HUES48 (cell line): ENCODE data around the gene MANSC1.
"Not testable (repeated sequence)": the region's sequence is repeated elsewhere in the genome, so short reads cannot be mapped to it uniquely, and the experiment has no call there.

ENCODE experiments used
- H3K27ac ChIP-seq: one replicate; pipeline ENCODE4 v1.7.0; 2013; ENCODE audit warnings: low read depth, low read length, inconsistent platforms
- H3K27me3 ChIP-seq: 2 replicates; pipeline ENCODE4 v1.6.1; 2013; ENCODE audit warnings: mild to moderate bottlenecking, low read length; ENCODE audit not compliant: control insufficient read depth, insufficient read depth
- H3K36me3 ChIP-seq: 2 replicates; pipeline ENCODE4 v1.6.1; 2013; ENCODE audit warnings: low read length; ENCODE audit not compliant: control insufficient read depth, insufficient read depth
- H3K4me1 ChIP-seq: 2 replicates; pipeline ENCODE4 v1.6.1; 2013; ENCODE audit warnings: mild to moderate bottlenecking, low read length; ENCODE audit not compliant: control insufficient read depth, insufficient read depth
- H3K4me3 ChIP-seq: 2 replicates; pipeline ENCODE4 v1.5.1; 2013; ENCODE audit warnings: mild to moderate bottlenecking, low read depth, low read length
- H3K9ac ChIP-seq: 2 replicates; pipeline ENCODE4 v1.6.1; 2013; ENCODE audit warnings: mild to moderate bottlenecking, low read depth, low read length, moderate library complexity
- H3K9me3 ChIP-seq: 2 replicates; pipeline ENCODE4 v1.6.1; 2013; ENCODE audit warnings: low read length; ENCODE audit not compliant: control insufficient read depth, insufficient read depth

Gene MANSC1

DNA sequence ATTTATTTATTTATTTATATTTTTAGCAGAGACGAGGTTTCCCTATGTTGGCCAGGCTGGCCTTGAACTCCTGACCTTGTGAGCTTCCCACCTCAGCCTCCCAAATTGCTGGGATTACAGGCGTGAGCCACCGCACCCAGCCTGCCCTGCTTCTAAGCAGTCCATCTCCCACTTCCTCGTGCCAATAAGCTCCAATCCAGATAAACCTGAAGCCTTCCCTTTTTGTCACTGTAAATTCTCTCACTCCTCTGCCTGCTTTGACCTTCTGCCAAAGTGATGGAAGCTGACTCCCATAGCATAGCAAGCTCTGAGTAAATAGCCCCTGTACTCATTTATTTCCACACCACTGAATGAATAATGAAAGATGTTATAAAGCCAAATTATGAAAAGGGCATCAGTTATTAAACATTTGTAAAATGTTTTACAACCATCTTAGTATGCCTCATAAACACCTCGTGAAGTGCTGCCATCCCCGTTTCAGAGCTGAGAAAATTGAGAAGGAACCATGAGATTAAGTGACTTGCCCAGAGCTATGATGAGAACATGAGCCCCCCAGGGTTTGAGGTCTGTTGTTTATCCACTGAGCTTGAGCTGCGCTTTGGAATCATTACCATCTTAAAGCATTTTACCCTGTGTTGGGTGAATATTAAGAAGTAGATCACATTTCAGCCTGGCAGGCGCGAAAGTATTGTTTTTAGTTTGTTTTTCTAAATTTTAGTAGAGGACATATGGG is 30.4 kb downstream of the MANSC1 start:
- Histone ChIP-seq H3K36me3 (no peaks in the 10 kb centered on the region), H3K4me1 (peaks cover 11% of the 10 kb centered on the region), H3K27me3 (no peaks in the 10 kb centered on the region), H3K9ac (no peak overlapping the region), H3K9me3 (no peaks in the 10 kb centered on the region), H3K27ac (peak overlapping the region; percentile 68), H3K4me3 (peak overlapping the region; percentile 32; the same call in 1 of the 2 replicates)

DNA sequence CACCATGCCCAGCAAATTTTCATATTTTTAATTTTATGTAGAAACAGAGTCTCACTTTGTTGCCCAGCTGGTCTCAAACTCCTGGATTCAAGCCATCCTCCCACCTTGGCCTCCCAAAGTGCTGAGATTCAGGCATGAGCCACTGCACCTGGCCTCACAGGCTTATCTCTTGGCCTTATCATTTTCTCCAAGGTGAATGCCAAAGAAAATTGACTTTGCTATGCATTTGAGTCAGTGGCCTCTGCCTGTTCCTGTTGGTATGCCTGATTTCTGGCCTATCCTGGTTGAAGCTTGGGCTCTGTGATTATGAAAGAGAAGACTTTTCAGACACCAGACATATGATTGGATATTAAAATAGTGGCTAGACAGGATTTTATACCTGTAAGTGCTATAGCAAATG is 34.2 kb downstream of the MANSC1 start:
- Histone ChIP-seq H3K36me3 (no peaks in the 10 kb centered on the region), H3K9ac (no peak overlapping the region), H3K27me3 (no peaks in the 10 kb centered on the region), H3K9me3 (no peaks in the 10 kb centered on the region), H3K27ac (no peak overlapping the region), H3K4me1 (peaks cover 11% of the 10 kb centered on the region), H3K4me3 (no peak overlapping the region)

DNA sequence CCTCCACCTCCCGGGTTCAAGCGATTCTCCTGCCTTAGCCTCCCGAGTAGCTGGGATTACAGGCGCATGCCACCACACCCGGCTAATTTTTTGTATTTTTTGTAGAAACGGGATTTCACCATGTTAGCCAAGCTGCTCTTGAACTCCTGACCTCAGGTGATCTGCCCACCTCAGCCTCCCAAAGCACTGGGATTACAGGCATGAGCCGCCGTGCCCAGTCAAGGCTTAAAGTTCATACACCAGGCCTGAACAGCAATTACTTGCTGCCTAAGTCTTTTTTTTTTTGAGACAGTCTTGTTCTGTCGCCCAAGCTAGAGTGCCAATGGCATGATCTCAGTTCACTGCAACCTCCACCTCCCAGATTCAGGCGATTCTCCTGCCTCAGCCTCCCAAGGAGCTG is 39.3 kb downstream of the MANSC1 start:
- H3K27me3 ChIP-seq, H3K4me1 ChIP-seq, H3K4me3 ChIP-seq, H3K9me3 ChIP-seq, H3K9ac ChIP-seq, H3K36me3 ChIP-seq, H3K27ac ChIP-seq: not testable (repeated sequence)

DNA sequence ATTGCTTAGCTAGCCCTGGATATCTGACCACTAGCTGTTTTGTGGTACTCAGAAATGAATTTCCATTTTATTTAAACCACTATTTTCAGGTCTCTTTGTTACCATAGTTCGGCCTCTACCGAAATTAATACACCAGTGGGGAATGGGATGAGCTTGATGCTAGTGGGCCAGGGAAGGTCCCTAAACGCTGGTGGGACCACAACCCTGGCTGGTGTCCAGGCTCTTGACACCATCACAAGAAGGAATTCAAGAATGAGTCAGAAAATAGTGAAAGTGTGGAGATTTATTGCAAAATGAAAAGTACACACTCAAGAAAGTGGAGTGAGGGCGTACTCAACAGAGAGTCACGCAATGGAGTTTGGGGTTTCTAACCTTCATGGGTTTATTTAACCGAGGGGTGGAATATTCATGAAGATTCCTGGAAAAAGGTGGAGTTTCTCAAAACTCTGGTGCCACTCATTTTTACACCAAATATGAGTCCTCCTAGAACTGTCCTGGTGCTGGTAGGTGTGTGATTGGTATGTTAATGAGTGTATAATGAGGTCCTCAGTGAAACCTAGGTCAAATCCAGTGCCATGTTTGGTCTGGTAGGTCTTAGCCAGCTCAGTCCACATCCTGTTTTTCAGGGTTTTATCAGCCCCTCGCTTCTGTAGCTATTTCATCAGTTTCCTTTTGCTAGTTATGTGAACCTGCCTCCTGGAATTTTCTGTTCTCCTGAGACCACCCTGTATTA is 44.3 kb downstream of the MANSC1 start:
- no peak overlapping the region for H3K9ac ChIP-seq

DNA sequence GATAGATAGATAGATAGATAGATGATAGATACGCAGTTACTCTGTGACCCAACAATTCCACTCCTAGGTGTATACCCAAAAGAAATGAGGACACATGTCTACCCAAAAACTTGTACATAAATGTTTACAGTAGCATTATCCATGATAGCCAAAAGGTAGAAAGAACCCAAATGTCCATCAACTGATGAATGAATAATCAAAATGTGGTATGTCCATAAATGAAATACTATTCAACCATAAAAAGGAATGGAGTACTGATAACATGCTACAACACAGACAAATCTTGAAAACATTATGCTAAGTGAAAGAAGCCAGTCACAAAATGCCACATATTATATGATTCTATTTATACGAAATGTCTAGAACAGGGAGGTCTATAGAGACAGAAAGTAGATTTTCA is 47.1 kb downstream of the MANSC1 start:
- H3K9me3 ChIP-seq, result 0 out of 2 replicates have a peak, but pooled peaks cover 3% of the 10 kb centered on the region
- no peak overlapping the region for H3K9ac ChIP-seq
- no peaks in the 10 kb centered on the region for H3K4me1 ChIP-seq
- H3K27ac ChIP-seq, result no peak overlapping the region
- H3K36me3 ChIP-seq, result no peaks in the 10 kb centered on the region
- H3K4me3 ChIP-seq, result no peak overlapping the region
- no peaks in the 10 kb centered on the region for H3K27me3 ChIP-seq

More for the DNA sequence above, 44.3 kb downstream of the MANSC1 start:
- Histone ChIP-seq H3K27ac (no peak overlapping the region), H3K36me3 (no peaks in the 10 kb centered on the region), H3K9me3 (0 out of 2 replicates have a peak, but pooled peaks cover 3% of the 10 kb centered on the region), H3K27me3 (no peaks in the 10 kb centered on the region), H3K4me3 (no peak overlapping the region), H3K4me1 (no peaks in the 10 kb centered on the region)

DNA sequence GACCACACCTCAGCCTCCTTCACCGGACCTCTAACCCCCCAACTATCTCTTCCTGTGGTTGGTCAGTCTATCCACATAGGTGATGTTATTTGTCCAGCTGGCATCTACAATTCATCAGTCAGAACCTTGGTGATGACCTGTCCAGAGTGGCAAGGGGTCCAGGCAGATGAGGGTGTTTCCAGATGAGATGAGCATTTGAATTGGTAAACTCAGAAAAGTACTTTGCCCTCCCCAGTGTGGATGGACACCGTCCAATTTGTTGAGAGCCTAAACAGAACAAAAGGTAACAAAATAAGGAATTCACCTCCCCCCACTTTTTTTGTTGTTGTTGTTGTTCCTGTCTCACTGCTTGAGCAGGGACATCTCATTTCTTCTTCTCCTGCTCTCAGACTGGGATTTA is 48.9 kb downstream of the MANSC1 start:
- Histone ChIP-seq H3K27me3 (no peaks in the 10 kb centered on the region), H3K36me3 (no peaks in the 10 kb centered on the region), H3K4me1 (no peaks in the 10 kb centered on the region), H3K9me3 (0 out of 2 replicates have a peak, but pooled peaks cover 3% of the 10 kb centered on the region), H3K27ac (no peak overlapping the region), H3K4me3 (no peak overlapping the region), H3K9ac (no peak overlapping the region)

DNA sequence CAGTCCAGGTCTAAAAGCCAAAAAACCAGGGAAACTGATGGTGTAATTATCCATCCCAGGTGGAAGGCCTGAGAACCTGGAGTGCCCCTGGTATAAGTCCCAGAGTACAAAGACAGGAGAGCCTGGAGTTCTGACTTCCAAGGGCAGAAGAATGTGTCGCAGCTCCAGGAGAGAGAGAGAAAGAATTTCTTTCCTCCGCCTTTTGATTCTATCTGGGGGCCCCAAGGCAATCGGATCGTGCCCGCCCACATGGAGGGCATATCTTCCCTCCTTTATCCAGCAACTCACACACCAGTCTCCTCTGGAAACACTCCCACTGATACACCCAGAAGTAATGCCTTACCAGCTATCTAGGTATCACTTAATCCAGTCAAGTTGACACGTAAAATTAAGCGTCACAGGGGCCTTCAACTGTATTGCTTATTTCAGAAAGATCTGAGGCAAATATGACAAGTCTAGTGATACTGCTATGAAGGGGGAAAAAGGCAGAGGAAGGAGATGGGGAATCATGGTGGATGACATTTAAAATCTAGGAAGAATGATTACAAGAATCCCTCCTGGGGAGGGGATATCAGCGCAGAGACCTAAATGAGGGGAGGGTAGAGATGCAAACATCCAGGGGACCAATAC is 52.7 kb downstream of the MANSC1 start:
- Histone ChIP-seq H3K9me3 (no peaks in the 10 kb centered on the region), H3K36me3 (no peaks in the 10 kb centered on the region), H3K27ac (no peak overlapping the region), H3K4me1 (peaks cover 7% of the 10 kb centered on the region), H3K4me3 (no peak overlapping the region), H3K27me3 (no peaks in the 10 kb centered on the region), H3K9ac (no peak overlapping the region)

DNA sequence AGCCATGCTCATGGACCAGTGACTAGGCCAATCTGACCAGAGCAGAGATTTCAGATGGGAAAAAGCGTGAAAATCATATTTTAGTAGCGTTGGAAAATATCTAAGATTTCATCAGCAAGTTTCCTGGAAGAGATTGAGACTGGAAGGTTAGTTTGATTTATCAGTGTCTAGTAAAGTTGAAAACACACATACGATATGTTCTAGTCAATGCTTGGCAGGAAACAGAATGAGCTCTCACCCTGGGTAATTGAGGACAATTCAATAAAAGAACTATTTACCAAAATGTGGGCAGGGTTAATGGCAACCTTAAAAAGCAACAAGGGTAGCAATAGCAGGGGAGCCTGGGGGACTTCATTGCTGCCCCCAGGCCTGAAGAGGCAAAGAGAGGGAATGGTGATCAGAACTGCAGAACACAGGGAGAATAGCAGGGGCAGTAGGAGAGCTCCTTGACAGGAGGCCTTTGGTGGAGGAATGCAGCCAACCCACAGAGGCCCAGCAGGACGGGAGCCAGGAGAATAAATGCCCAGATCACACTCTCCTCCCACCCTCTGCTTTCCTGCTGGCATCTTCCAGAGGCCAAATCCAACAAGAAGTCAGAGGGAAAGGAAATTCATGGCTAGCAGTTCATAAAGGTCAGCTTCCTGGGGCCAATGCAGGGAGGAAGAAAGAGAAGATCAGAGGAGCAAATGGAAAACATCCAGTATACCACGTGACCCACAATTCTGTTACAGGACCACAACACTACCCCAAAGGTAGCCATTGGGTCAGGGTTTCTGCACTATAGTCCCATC is 55.6 kb downstream of the MANSC1 start:
- Histone ChIP-seq H3K9me3 (no peaks in the 10 kb centered on the region), H3K4me3 (no peak overlapping the region), H3K27ac (peak overlapping the region; percentile 84), H3K9ac (no peak overlapping the region), H3K4me1 (peaks cover 7% of the 10 kb centered on the region), H3K27me3 (no peaks in the 10 kb centered on the region), H3K36me3 (no peaks in the 10 kb centered on the region)

DNA sequence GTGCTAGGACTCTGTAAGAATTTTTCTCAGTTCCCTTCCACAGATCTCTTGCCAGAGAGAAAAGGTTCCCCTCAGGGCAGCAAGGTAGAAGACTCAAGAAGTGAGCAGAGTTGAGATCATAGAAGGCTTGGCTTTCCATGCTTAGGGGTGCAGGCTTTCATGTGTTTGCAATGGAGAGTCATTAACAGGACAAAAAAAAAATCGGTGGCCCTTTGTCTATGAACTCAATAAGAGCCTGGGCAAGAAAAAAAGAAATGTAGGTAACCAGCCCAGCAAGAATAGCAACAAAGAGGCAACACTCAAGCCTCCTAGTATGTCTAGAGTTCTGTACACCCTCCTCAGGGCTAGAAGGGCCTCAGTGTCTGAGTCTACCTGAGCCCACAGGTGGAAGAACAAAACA is 59.8 kb downstream of the MANSC1 start:
- Histone ChIP-seq H3K4me3 (no peak overlapping the region), H3K9ac (no peak overlapping the region), H3K36me3 (no peaks in the 10 kb centered on the region), H3K4me1 (peaks cover 7% of the 10 kb centered on the region), H3K27ac (no peak overlapping the region), H3K9me3 (no peaks in the 10 kb centered on the region), H3K27me3 (no peaks in the 10 kb centered on the region)

DNA sequence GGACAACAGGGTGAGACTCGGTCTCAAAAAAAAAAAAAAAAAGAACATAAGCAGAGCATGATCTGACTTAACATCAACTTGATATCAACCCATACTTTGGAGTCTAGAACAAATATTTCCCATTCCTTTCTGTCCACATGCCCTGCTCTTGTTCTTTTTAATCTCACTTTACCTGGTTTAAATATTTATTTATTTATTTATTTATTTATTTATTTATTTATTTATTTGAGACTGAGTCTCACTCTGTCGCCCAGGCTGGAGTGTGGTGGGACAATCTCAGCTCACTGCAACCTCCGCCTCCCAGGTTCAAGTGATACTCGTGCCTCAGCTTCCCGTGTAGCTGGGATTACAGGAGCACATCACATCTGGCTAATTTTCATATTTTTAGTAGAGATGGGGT is 63.6 kb downstream of the MANSC1 start:
- Histone ChIP-seq H3K9me3 (no peaks in the 10 kb centered on the region), H3K9ac (no peak overlapping the region), H3K27ac (no peak overlapping the region), H3K27me3 (no peaks in the 10 kb centered on the region), H3K36me3 (no peaks in the 10 kb centered on the region), H3K4me1 (peaks cover 25% of the 10 kb centered on the region), H3K4me3 (no peak overlapping the region)
